ENCODE results near the gene SPINK8.

SPINK8 gene

DNA sequence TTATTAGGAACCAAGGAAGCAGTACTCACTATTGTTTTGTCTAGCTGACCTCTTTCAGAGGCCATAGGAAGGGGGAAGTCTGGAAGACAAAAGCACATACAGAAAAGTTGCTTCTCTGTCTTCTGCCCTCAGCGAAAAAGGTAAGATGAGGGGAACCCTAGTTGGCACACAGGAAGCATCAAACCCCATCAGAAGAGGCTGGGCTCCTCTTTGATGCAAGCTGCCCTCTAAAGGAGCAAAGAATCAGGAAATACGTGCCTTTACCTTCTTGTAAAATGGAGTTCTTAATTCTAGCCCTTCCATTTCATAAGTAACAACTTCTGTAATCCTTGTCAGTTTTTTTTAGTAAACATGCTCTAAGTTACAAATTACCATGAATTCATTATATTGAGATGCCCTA is 12.5 kb downstream of the SPINK8 start:
- Histone ChIP-seq H3K36me3 (ENCODE audit: control insufficient read depth, insufficient read depth, low read length) (no peaks in the 10 kb centered on the region), H3K27me3 (ENCODE audit: control insufficient read depth, insufficient read depth, low read length) (no peaks in the 10 kb centered on the region), H3K9ac (ENCODE audit: low read length) (no peak overlapping the region), H3K4me3 (ENCODE audit: low read depth, low read length) (no peak overlapping the region), H3K9me3 (ENCODE audit: control insufficient read depth, insufficient read depth, low read depth, low read length) (no peaks in the 10 kb centered on the region), H3K27ac (ENCODE audit: low read depth, low read length) (no peak overlapping the region), H3K4me1 (ENCODE audit: control insufficient read depth, insufficient read depth, low read length) (no peaks in the 10 kb centered on the region)

- H3K27ac ChIP-seq (ENCODE audit: low read depth, low read length) = no peak overlapping the region
- H3K9me3 ChIP-seq (ENCODE audit: control insufficient read depth, insufficient read depth, low read depth, low read length) = peaks cover 15% of the 10 kb centered on the region
- no peak overlapping the region for H3K9ac ChIP-seq (ENCODE audit: low read length)
- no peaks in the 10 kb centered on the region for H3K36me3 ChIP-seq (ENCODE audit: control insufficient read depth, insufficient read depth, low read length)
- no peaks in the 10 kb centered on the region for H3K4me1 ChIP-seq (ENCODE audit: control insufficient read depth, insufficient read depth, low read length)
- no peak overlapping the region for H3K4me3 ChIP-seq (ENCODE audit: low read depth, low read length)
- no peaks in the 10 kb centered on the region for H3K27me3 ChIP-seq (ENCODE audit: control insufficient read depth, insufficient read depth, low read length)
Observed at GRCh38 chr3:48318713-48319468, 14.6 kb downstream of the SPINK8 start.

DNA sequence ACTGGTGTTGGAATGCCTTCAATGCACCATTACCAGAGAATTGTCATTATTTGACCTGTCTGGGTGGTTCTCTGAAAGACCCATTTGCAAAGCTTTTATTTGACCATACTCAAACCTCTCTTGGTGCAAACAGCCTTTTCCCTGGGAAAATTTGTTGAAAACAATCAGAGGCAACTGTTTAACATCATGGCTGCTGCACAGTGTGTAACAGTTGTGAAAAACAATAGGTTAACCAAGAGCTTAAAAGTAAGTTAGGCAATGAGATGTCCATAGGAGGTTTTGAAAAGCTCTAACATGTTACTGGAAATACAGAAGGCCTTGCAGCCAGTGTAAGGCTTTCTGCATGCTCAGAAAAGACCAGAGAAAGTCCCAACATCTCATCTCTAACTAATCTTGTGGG is 18.9 kb downstream of the SPINK8 start:
- H3K27me3 ChIP-seq (ENCODE audit: control insufficient read depth, insufficient read depth, low read length) = no peaks in the 10 kb centered on the region
- H3K9me3 ChIP-seq (ENCODE audit: control insufficient read depth, insufficient read depth, low read depth, low read length) = peaks cover 19% of the 10 kb centered on the region
- H3K36me3 ChIP-seq (ENCODE audit: control insufficient read depth, insufficient read depth, low read length) = no peaks in the 10 kb centered on the region
- H3K9ac ChIP-seq (ENCODE audit: low read length) = no peak overlapping the region
- no peak overlapping the region for H3K4me3 ChIP-seq (ENCODE audit: low read depth, low read length)
- no peaks in the 10 kb centered on the region for H3K4me1 ChIP-seq (ENCODE audit: control insufficient read depth, insufficient read depth, low read length)
- H3K27ac ChIP-seq (ENCODE audit: low read depth, low read length) = no peak overlapping the region

DNA sequence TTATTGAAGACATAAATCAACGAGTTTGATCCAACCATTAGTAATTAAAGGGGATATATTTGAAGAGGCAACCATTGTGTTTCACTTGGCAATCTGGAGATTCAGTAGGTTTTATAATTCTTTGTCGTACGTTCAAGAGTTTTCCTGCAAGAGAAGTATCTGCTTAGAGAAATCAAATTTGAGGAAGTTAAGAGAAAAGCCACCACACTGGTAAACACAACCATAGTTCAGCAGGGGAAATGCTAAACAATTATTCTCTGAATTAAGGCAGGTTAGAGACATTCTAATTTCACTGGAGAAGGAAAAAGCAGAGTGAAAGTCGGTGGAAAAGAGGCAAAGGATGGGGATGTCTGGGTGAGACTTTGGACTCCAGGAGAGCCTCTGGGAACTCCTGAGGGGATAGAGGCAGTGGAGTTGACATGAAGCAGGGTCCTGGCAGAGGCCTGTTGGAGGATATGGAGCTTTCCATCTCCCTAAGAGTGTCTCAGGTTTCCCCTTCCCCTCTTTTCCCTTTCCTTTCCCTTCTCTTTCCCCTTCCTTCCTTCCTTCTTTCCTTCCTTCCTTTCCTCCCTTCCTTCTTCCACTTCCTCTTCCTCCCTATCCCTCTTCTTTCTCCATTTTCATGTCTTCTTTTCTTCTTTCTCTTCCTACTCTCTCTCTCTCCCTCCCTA is 26.5 kb downstream of the SPINK8 start:
- Histone ChIP-seq H3K9ac (ENCODE audit: low read length) (no peak overlapping the region), H3K36me3 (ENCODE audit: control insufficient read depth, insufficient read depth, low read length) (no peaks in the 10 kb centered on the region), H3K4me3 (ENCODE audit: low read depth, low read length) (no peak overlapping the region), H3K27ac (ENCODE audit: low read depth, low read length) (no peak overlapping the region), H3K9me3 (ENCODE audit: control insufficient read depth, insufficient read depth, low read depth, low read length) (no peaks in the 10 kb centered on the region), H3K27me3 (ENCODE audit: control insufficient read depth, insufficient read depth, low read length) (peaks cover 23% of the 10 kb centered on the region), H3K4me1 (ENCODE audit: control insufficient read depth, insufficient read depth, low read length) (no peaks in the 10 kb centered on the region)

DNA sequence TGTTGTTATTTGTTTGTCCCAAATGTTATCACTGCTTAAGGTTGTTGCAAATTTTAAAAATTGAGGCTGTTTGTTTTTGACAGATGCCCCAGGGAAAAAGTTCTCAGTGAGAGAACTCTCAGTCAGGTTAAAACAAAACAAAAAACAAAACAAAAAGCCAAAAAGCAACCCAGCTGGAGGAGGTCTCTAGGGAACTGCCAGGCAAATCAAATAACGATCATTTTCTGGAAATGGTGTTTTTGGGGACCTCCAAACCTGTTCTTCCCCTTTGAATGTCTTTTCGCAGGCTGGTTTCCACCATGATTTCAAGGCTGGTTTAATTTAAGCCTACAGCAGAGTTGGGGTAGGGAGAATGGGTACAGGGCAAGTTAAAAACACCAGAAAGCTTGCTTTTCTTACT is 27.2 kb downstream of the SPINK8 start:
- H3K27me3 ChIP-seq (ENCODE audit: control insufficient read depth, insufficient read depth, low read length) = peaks cover 23% of the 10 kb centered on the region
- no peaks in the 10 kb centered on the region for H3K4me1 ChIP-seq (ENCODE audit: control insufficient read depth, insufficient read depth, low read length)
- H3K9me3 ChIP-seq (ENCODE audit: control insufficient read depth, insufficient read depth, low read depth, low read length) = no peaks in the 10 kb centered on the region
- no peak overlapping the region for H3K4me3 ChIP-seq (ENCODE audit: low read depth, low read length)
- no peaks in the 10 kb centered on the region for H3K36me3 ChIP-seq (ENCODE audit: control insufficient read depth, insufficient read depth, low read length)
- no peak overlapping the region for H3K27ac ChIP-seq (ENCODE audit: low read depth, low read length)
- H3K9ac ChIP-seq (ENCODE audit: low read length) = no peak overlapping the region

DNA sequence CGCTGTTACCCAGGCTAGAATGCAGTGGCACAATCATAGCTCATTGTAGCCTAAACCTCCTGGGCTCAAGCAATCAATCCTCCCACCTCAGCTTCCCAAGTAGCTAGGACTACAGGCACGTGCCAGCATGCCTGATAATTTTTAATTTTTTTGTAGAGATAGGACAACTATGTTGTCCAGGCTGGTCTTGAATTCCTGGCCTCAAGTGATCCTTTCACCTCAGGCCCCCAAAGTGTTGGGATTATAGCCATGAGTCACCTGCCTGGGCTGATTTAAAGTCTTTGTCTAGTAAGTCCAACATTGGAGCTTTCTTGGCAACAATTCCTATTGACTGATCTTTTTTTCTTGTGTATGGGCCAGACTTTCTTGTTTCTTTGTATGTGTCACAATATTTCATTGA is 28.1 kb downstream of the SPINK8 start:
- no peak overlapping the region for H3K9ac ChIP-seq (ENCODE audit: low read length)

GRCh38 chr3:48303021-48303420 is 30.4 kb downstream of the SPINK8 start:
- H3K36me3 ChIP-seq (ENCODE audit: control insufficient read depth, insufficient read depth, low read length) = peaks cover 3% of the 10 kb centered on the region
- no peak overlapping the region for H3K9ac ChIP-seq (ENCODE audit: low read length)
- no peak overlapping the region for H3K4me3 ChIP-seq (ENCODE audit: low read depth, low read length)
- H3K27me3 ChIP-seq (ENCODE audit: control insufficient read depth, insufficient read depth, low read length) = peaks cover 19% of the 10 kb centered on the region; the same call in 1 of the 2 replicates
- no peak overlapping the region for H3K27ac ChIP-seq (ENCODE audit: low read depth, low read length)
- H3K9me3 ChIP-seq (ENCODE audit: control insufficient read depth, insufficient read depth, low read depth, low read length) = no peaks in the 10 kb centered on the region
- peaks cover 4% of the 10 kb centered on the region; the same call in 1 of the 2 replicates for H3K4me1 ChIP-seq (ENCODE audit: control insufficient read depth, insufficient read depth, low read length)

More for the DNA sequence above, 28.1 kb downstream of the SPINK8 start:
- Histone ChIP-seq H3K27ac (ENCODE audit: low read depth, low read length) (no peak overlapping the region), H3K36me3 (ENCODE audit: control insufficient read depth, insufficient read depth, low read length) (no peaks in the 10 kb centered on the region), H3K4me1 (ENCODE audit: control insufficient read depth, insufficient read depth, low read length) (peaks cover 1% of the 10 kb centered on the region; the same call in 1 of the 2 replicates), H3K27me3 (ENCODE audit: control insufficient read depth, insufficient read depth, low read length) (peaks cover 23% of the 10 kb centered on the region), H3K4me3 (ENCODE audit: low read depth, low read length) (no peak overlapping the region), H3K9me3 (ENCODE audit: control insufficient read depth, insufficient read depth, low read depth, low read length) (no peaks in the 10 kb centered on the region)

DNA sequence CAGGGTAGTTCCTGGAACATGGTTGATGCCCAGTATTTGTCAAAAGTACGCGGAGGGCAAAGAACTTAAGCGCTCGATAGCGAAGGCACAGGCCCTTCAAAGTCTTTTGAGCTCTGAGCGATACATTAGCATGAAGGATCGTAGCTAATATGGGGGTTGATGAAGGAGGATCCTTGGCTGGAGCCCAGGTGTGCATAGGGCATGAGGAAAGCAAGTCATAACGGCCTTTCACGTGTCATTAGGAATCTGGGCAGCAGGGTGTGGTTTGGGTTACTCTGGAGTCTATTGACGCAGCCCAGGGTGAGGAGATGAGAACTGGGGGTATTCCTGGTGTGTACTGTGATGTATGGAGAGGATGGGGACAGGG is 31.7 kb downstream of the SPINK8 start:
- H3K27me3 ChIP-seq (ENCODE audit: control insufficient read depth, insufficient read depth, low read length) = peaks cover 11% of the 10 kb centered on the region; the same call in 1 of the 2 replicates
- H3K9ac ChIP-seq (ENCODE audit: low read length) = peak overlapping the region; percentile 95
- H3K9me3 ChIP-seq (ENCODE audit: control insufficient read depth, insufficient read depth, low read depth, low read length) = no peaks in the 10 kb centered on the region
- H3K36me3 ChIP-seq (ENCODE audit: control insufficient read depth, insufficient read depth, low read length) = peaks cover 16% of the 10 kb centered on the region
- H3K4me3 ChIP-seq (ENCODE audit: low read depth, low read length) = peak overlapping the region; percentile 90
- H3K27ac ChIP-seq (ENCODE audit: low read depth, low read length) = peak overlapping the region; percentile 97; the same call in 1 of the 2 replicates
- peaks cover 4% of the 10 kb centered on the region; the same call in 1 of the 2 replicates for H3K4me1 ChIP-seq (ENCODE audit: control insufficient read depth, insufficient read depth, low read length)

- peak within 1 kb of the TSS; percentile 90 for H3K4me3 ChIP-seq (ENCODE audit: low read depth, low read length)
- no peaks in the 10 kb centered on the region for H3K9me3 ChIP-seq (ENCODE audit: control insufficient read depth, insufficient read depth, low read depth, low read length)
- H3K9ac ChIP-seq (ENCODE audit: low read length) = peak within 1 kb of the TSS; percentile 95
- H3K27me3 ChIP-seq (ENCODE audit: control insufficient read depth, insufficient read depth, low read length) = peaks cover 5% of the 10 kb centered on the region; the same call in 1 of the 2 replicates
- peaks cover 4% of the 10 kb centered on the region; the same call in 1 of the 2 replicates for H3K4me1 ChIP-seq (ENCODE audit: control insufficient read depth, insufficient read depth, low read length)
- H3K27ac ChIP-seq (ENCODE audit: low read depth, low read length) = peak within 1 kb of the TSS; percentile 97
- H3K36me3 ChIP-seq (ENCODE audit: control insufficient read depth, insufficient read depth, low read length) = peaks cover 22% of the 10 kb centered on the region
Observed at GRCh38 chr3:48301020-48301799, 32.3 kb downstream of the SPINK8 start, which contains the start of gene NME6. Gene NME6, minus strand, starts transcription at chr3:48301367.

GRCh38 chr3:48299746-48300712 is 33.4 kb downstream of the SPINK8 start:
- peaks cover 27% of the 10 kb centered on the region for H3K36me3 ChIP-seq (ENCODE audit: control insufficient read depth, insufficient read depth, low read length)

More at GRCh38 chr3:48299746-48300712, 33.4 kb downstream of the SPINK8 start:
- H3K4me3 ChIP-seq (ENCODE audit: low read depth, low read length) = peak overlapping the region; percentile 90
- peak overlapping the region; percentile 95 for H3K9ac ChIP-seq (ENCODE audit: low read length)
- no peaks in the 10 kb centered on the region for H3K27me3 ChIP-seq (ENCODE audit: control insufficient read depth, insufficient read depth, low read length)
- no peak overlapping the region for H3K27ac ChIP-seq (ENCODE audit: low read depth, low read length)
- no peaks in the 10 kb centered on the region for H3K9me3 ChIP-seq (ENCODE audit: control insufficient read depth, insufficient read depth, low read depth, low read length)
- H3K4me1 ChIP-seq (ENCODE audit: control insufficient read depth, insufficient read depth, low read length) = peaks cover 4% of the 10 kb centered on the region; the same call in 1 of the 2 replicates
